Omental fat pad (tissue), 4 donors: Measurements from ENCODE around the gene GRIK3. TPM values are rescaled to one million over a fixed set of nuclear protein-coding genes. Genes with fewer than 3 reads are reported as not detected.
"Not testable (repeated sequence)": the region's sequence is repeated elsewhere in the genome, so short reads cannot be mapped to it uniquely, and the experiment has no call there.

Source experiments
- ATAC-seq: fragments of 150-250 bp; one replicate; pipeline ENCODE4 v1.9.1; 2016; ENCODE audit warnings: mild to moderate bottlenecking, moderate library complexity; ENCODE audit not compliant: low FRiP score
- DNase-seq: peaks from one replicate; pipeline ENCODE4 v3.0.0-alpha.2; 2019; ENCODE audit warnings: low spot score
- total RNA-seq, 4 donors: library from RNA; depleted of rRNA; stranded (reverse); fragments of >200 nt; gene quantifications; one replicate each; pipeline ENCODE4 v1.1.0, GENCODE V29; 2016
- TF ChIP-seq, protein P1 (sequence below), 3 donors: fragments of 450-650 bp; IDR thresholded peaks; one replicate each; pipeline ENCODE4 v1.5.1; 2016 to 2017; ENCODE audit warnings: antibody characterized with exemption in 3 of 3, mild to moderate bottlenecking in 3 of 3, moderate library complexity in 2 of 3

GRIK3 gene
- total RNA-seq, 4 donors from 2014 or later, result 0.09 to 0.79 TPM; not detected in 2

DNA sequence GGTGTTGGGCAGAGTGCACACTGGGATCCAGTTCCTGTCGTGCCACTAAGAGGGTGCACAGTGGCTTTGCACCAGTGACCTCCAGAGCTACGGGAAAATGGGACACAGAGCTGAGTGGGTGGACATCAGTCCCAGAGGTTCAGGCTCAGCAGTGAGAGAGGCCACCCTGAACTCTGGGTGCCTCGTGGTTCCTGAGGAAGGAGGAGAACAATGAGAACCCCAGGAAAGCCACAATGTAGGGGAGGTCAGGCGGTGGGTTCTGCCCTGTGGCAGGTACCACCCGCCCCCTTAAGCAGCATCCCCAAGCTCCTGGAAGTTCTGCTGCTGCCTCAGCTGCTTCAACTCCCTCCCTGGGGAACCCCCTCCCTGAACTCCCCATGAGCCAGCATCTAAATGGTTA is 112.2 kb downstream of the GRIK3 start:
- ATAC-seq, result no peak
- DNase-seq, result no peak
- TF ChIP-seq, protein P1, sequence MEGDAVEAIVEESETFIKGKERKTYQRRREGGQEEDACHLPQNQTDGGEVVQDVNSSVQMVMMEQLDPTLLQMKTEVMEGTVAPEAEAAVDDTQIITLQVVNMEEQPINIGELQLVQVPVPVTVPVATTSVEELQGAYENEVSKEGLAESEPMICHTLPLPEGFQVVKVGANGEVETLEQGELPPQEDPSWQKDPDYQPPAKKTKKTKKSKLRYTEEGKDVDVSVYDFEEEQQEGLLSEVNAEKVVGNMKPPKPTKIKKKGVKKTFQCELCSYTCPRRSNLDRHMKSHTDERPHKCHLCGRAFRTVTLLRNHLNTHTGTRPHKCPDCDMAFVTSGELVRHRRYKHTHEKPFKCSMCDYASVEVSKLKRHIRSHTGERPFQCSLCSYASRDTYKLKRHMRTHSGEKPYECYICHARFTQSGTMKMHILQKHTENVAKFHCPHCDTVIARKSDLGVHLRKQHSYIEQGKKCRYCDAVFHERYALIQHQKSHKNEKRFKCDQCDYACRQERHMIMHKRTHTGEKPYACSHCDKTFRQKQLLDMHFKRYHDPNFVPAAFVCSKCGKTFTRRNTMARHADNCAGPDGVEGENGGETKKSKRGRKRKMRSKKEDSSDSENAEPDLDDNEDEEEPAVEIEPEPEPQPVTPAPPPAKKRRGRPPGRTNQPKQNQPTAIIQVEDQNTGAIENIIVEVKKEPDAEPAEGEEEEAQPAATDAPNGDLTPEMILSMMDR (IDR thresholded peaks at IDR 0.05), result no peak

DNA sequence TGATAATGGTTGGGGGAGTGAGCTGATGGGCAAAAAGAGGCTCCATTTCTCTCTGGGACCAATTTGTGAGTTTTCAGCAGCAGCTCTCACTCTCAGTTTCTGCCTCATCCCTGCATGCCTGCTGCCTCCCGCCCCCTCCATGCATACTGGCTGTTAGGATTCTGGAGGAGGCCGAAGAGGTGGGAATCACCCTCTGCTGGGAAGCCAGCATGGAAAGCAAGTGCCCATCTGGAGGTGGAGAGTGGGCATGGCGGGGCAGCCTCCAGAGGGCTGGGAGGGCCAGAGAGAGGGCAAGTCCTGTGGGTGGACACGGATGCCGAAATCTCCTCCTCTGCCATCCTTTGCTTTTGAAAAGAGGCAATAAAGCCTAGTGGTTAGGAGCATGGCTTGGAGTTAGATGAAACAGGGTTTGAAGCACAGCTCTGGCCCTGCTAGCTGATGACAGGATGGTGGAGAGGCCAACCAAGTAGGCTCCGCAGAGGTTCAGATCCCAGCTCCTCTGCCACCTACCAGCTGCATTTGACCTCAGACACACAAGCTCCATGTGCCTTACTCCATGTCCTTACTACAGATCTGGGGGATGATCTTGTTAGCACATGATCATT is 113.4 kb downstream of the GRIK3 start:
- TF ChIP-seq, protein P1 (IDR thresholded peaks at IDR 0.05), result no peak
- no peak for DNase-seq

DNA sequence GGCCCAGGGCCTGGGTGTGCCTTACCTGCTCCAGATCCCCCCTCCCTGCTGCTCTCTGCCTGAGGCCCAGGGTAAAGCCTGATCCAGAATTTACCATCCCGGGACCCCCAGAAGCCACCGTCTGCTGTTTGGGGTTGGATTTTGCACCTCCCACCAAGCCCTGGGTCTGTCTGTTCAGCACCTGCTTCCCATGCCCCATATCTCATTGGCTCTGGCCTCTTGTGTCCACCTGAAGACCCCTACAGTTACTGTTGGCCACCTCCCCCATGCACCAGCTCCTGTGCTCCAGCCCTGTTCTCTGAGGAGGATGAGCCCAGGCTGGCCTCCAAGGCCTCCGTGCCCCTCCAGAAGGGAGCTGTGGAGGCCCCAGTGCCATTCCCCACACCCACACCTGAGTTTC is 113.9 kb downstream of the GRIK3 start:
- no peak for DNase-seq
- ATAC-seq, result no peak
- TF ChIP-seq, protein P1 (IDR thresholded peaks at IDR 0.05), result no peak

More for the DNA sequence above, 113.4 kb downstream of the GRIK3 start:
- no peak for ATAC-seq

DNA sequence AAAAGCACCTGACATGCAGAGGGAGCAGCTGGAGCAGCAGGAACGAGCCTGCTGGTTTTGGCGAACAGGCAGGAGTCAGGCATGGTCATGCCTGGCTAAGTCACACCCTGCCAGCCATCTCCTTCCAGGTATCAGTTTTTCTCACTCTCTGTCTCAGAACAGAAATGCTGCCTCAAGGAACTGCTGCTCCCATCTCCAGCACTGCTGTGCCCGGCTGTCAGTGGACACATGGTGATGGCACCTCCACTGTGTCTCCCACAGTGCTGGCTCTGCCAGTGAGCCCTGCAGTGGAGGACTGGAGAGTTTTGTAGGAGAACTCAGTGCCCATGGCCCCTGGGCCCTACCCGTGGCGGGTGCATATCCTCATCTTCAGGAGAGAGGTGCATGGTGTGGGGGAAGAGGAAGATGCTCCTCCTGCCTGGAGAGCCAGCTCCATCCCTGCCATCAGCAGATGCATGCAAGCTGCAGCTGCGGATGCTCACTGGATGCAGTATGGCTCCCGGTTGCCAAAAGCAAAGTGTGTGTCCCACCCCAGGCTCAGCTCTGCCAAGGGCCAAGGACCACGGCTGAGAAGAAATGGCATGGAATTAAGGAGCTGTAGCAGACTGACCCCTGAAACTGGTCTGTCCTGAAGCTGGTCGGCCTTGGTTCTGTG is 114.7 kb downstream of the GRIK3 start:
- ATAC-seq (no peak), DNase-seq (no peak)
- TF ChIP-seq, protein P1 (IDR thresholded peaks at IDR 0.05), result no peak

DNA sequence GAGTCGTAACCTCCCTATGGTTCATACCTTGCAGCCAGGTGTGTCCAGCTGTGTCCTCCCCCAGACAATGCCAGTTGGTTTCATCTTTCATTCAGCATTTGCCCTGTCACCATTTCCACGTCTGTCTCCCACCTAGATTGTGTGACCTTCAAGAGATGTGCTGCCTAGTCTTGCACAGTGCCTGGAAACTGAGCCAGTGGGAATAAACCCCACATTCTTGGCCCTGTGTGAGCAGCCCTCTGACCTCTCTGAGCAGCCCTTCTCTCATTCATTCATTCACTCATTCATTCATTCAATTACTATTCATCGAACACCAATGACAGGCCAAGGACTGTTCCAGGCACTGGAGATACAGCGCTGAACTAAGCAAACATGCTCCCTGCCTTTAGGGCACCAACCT is 115.7 kb downstream of the GRIK3 start:
- ATAC-seq, result no peak
- DNase-seq, result no peak

DNA sequence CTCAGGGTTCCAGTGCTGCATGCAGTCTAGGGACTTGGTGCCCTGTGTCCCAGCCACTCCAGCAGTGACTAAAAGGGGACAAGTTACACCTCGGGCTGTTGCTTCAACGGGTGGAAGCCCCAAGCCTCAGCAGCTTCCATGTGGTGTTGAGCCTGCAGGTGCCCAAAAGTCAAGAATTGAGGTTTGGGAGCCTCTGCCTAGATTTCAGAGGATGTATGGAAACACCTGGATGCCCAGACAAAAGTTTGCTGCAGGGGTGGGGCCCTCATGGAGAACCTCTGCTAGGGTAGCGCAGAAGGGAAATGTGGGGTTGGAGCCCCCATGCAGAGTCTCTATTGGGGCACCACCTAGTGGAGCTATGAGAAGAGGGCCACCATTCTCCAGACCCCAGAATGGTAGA is 117.8 kb downstream of the GRIK3 start:
- not testable (repeated sequence) for ATAC-seq, DNase-seq

More for the DNA sequence above, 115.7 kb downstream of the GRIK3 start:
- TF ChIP-seq, protein P1 (IDR thresholded peaks at IDR 0.05), result no peak

DNA sequence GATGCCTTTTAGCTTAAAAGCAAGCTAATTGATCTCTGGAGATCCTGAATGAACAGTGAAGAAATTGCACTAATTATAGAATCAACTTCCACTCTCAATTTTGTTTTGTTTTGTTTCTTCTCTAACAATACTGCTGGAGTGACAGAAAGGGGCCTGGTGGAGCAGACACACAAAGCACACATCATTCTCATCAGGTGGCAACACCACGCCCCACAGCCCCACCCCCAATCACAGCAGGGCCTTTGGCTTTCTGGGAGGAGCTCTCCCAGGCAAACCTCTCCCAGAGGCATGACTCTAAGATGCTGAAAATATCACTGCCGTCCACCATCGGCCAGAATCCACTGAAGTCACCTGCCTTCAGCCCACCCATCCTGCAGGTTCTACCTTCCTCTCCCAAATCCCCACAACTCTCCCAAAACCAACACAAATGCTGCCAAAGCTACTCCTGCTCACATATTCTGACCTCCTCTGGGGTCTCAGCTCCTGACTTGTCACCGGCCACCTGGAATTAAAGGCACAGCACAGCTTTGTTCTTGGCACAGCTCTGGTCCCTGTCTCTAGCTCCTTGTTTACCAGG is 120.7 kb downstream of the GRIK3 start:
- no peak for ATAC-seq
- TF ChIP-seq, protein P1 (IDR thresholded peaks at IDR 0.05), result no peak
- no peak for DNase-seq
